Neuronal stem cell (in vitro differentiated cells): ENCODE data around the gene HDAC7.

Experiments used
- DNase-seq: peaks from one replicate; pipeline ENCODE4 v3.0.0-alpha.2; 2013; ENCODE audit warnings: low spot score
- H2AFZ ChIP-seq: one replicate; pipeline ENCODE4 v1.6.1; 2013; ENCODE audit warnings: mild to moderate bottlenecking, low read length, inconsistent platforms
- H2AK5ac ChIP-seq: 2 replicates; pipeline ENCODE4 v1.6.1; 2013; ENCODE audit warnings: low read depth, mild to moderate bottlenecking, inconsistent platforms, low read length, moderate library complexity, mixed read lengths
- H2BK120ac ChIP-seq: 2 replicates; pipeline ENCODE4 v1.6.1; 2013; ENCODE audit warnings: low read depth, mild to moderate bottlenecking, inconsistent platforms, low read length, moderate library complexity, mixed read lengths
- H2BK12ac ChIP-seq: one replicate; pipeline ENCODE4 v1.6.1; 2013; ENCODE audit warnings: low read length, inconsistent platforms
- H2BK15ac ChIP-seq: 2 replicates; pipeline ENCODE4 v1.6.1; 2013; ENCODE audit warnings: mild to moderate bottlenecking, low read length, inconsistent platforms, mixed read lengths
- H2BK5ac ChIP-seq: one replicate; pipeline ENCODE4 v1.6.1; 2013; ENCODE audit warnings: inconsistent platforms, mild to moderate bottlenecking, low read length, moderate library complexity
- H3K14ac ChIP-seq: one replicate; pipeline ENCODE4 v1.6.1; 2013; ENCODE audit warnings: low read length, inconsistent platforms
- H3K18ac ChIP-seq: 2 replicates; pipeline ENCODE4 v1.6.1; 2013; ENCODE audit warnings: low read length, inconsistent platforms
- H3K23ac ChIP-seq: 2 replicates; pipeline ENCODE4 v1.6.1; 2013; ENCODE audit warnings: low read depth, mild to moderate bottlenecking, mixed read lengths, low read length, inconsistent platforms; ENCODE audit not compliant: poor library complexity
- H3K27ac ChIP-seq: replicated peaks from 3 replicates; pipeline ENCODE4 v1.5.1; 2013; ENCODE audit warnings: low read length, inconsistent platforms
- H3K27me3 ChIP-seq, 3 experiments: 2 replicates each; pipeline ENCODE4 v1.6.1; 2013; ENCODE audit warnings: low read length in 3 of 3, mild to moderate bottlenecking in 2 of 3, inconsistent platforms in 1 of 3, low read depth in 1 of 3, mixed read lengths in 1 of 3, moderate library complexity in 1 of 3; ENCODE audit not compliant: control insufficient read depth in 3 of 3, insufficient read depth in 3 of 3
- H3K36me3 ChIP-seq, 2 donors: replicated peaks in 1 of 2; 2 replicates each; pipeline ENCODE4 v1.6.1; 2013; ENCODE audit warnings: low read length in 2 of 2; ENCODE audit not compliant: control insufficient read depth in 2 of 2, insufficient read depth in 2 of 2
- H3K4ac ChIP-seq: 2 replicates; pipeline ENCODE4 v1.6.1; 2013; ENCODE audit warnings: inconsistent platforms, mild to moderate bottlenecking, low read length, moderate library complexity
- H3K4me1 ChIP-seq, 2 donors: 1 replicate in 1 of 2; 2 replicates in 1 of 2; pipeline ENCODE4 v1.6.1; 2013; ENCODE audit warnings: low read length in 2 of 2, low read depth in 1 of 2; ENCODE audit not compliant: control insufficient read depth in 2 of 2, insufficient read depth in 1 of 2
- H3K4me2 ChIP-seq: one replicate; pipeline ENCODE4 v1.6.1; 2013; ENCODE audit warnings: mild to moderate bottlenecking, low read length, inconsistent platforms; ENCODE audit not compliant: insufficient read depth, poor library complexity, severe bottlenecking
- H3K4me3 ChIP-seq, 2 donors: 2 replicates each; pipeline ENCODE4 v1.5.1; 2013; ENCODE audit warnings: low read length in 2 of 2, mild to moderate bottlenecking in 2 of 2, inconsistent platforms in 1 of 2, moderate library complexity in 1 of 2
- H3K79me1 ChIP-seq: one replicate; pipeline ENCODE4 v1.6.1; 2013; ENCODE audit warnings: low read depth, mild to moderate bottlenecking, inconsistent platforms, low read length, moderate library complexity
- H3K9ac ChIP-seq: one replicate; pipeline ENCODE4 v1.6.1; 2013; ENCODE audit warnings: mild to moderate bottlenecking, low read depth, low read length, inconsistent platforms; ENCODE audit not compliant: poor library complexity
- H3K9me3 ChIP-seq, 2 donors: replicated peaks in 1 of 2; 2 replicates each; pipeline versions ENCODE3 to v1.6.1; 2013; ENCODE audit warnings: low read length in 2 of 2, mild to moderate bottlenecking in 2 of 2, inconsistent platforms in 1 of 2, low read depth in 1 of 2, mixed read lengths in 1 of 2, moderate library complexity in 1 of 2; ENCODE audit not compliant: control insufficient read depth in 2 of 2, insufficient read depth in 1 of 2
- H4K8ac ChIP-seq: one replicate; pipeline ENCODE4 v1.6.1; 2013; ENCODE audit warnings: low read depth, mild to moderate bottlenecking, inconsistent platforms, low read length, moderate library complexity
- H4K91ac ChIP-seq: one replicate; pipeline ENCODE4 v1.6.1; 2013; ENCODE audit warnings: low read length, low read depth, mild to moderate bottlenecking, inconsistent platforms; ENCODE audit not compliant: poor library complexity
- WGBS, 2 donors: extraction: QIAGEN DNeasy Blood & Tissue Kit; methylation state at CpG; one replicate each; pipeline ENCODE4 v1.1.7; 2013; ENCODE audit warnings: missing lambda C conversion rate in 2 of 2, mixed read lengths in 1 of 2; ENCODE audit not compliant: insufficient read length in 2 of 2, insufficient replicate concordance in 1 of 2; ENCODE audit errors: extremely low coverage in 2 of 2; 5-methylcytosine and 5-hydroxymethylcytosine counted together

Gene HDAC7

DNA sequence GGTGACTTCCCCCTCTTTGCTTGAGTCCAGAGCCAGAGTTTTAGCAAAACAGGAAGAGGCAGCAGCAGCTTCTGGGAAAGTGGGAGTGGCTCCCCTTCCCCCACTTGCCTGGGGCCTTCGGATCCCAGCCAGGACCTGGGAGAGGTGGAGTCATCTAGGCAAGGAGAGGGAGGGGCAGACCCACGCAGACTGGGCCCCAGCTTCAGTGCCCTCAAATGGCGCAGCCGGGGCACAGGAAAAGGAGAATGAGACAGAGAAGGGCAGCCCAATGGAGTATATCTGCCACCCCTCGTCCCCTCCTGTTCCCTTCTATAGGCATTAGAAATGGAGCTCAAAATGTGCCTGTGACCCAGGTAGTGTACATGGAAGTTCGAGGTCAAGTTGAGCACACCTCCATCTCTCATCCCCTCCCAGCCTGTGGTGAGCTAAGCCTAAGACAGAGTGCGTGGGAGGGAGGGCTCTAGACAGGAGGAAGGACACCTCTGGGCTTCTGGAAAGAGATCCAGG is 9.3 kb upstream of the HDAC7 start:
- H4K91ac ChIP-seq = no peak overlapping the region
- WGBS, 2 donors = no CpG with 5 or more reads among the region's 7 CpGs
- H2BK12ac ChIP-seq = no peak overlapping the region
- no peak overlapping the region for H3K27ac ChIP-seq
- no peaks in the 10 kb centered on the region for H3K36me3 ChIP-seq
- no peak overlapping the region for H2BK5ac ChIP-seq
- no peak for DNase-seq
- H3K27me3 ChIP-seq = no peaks in the 10 kb centered on the region
- H2BK15ac ChIP-seq = no peak overlapping the region
- H3K4ac ChIP-seq = no peak overlapping the region
- peak overlapping the region; percentile 23 for H2AK5ac ChIP-seq
- no peak overlapping the region for H3K4me2 ChIP-seq
- no peaks in the 10 kb centered on the region for H3K79me1 ChIP-seq
- H3K14ac ChIP-seq = no peak overlapping the region
- H3K23ac ChIP-seq = peak overlapping the region; percentile 78
- H3K18ac ChIP-seq = peak overlapping the region; percentile 71
- H3K4me1 ChIP-seq = peaks cover 13% of the 10 kb centered on the region in 2 donors
- no peak overlapping the region for H3K9ac ChIP-seq
- no peak overlapping the region for H2BK120ac ChIP-seq
- H2AFZ ChIP-seq = peak overlapping the region; percentile 91
- no peaks in the 10 kb centered on the region for H3K9me3 ChIP-seq
- H4K8ac ChIP-seq = no peak overlapping the region
- H3K4me3 ChIP-seq = no peak overlapping the region

DNA sequence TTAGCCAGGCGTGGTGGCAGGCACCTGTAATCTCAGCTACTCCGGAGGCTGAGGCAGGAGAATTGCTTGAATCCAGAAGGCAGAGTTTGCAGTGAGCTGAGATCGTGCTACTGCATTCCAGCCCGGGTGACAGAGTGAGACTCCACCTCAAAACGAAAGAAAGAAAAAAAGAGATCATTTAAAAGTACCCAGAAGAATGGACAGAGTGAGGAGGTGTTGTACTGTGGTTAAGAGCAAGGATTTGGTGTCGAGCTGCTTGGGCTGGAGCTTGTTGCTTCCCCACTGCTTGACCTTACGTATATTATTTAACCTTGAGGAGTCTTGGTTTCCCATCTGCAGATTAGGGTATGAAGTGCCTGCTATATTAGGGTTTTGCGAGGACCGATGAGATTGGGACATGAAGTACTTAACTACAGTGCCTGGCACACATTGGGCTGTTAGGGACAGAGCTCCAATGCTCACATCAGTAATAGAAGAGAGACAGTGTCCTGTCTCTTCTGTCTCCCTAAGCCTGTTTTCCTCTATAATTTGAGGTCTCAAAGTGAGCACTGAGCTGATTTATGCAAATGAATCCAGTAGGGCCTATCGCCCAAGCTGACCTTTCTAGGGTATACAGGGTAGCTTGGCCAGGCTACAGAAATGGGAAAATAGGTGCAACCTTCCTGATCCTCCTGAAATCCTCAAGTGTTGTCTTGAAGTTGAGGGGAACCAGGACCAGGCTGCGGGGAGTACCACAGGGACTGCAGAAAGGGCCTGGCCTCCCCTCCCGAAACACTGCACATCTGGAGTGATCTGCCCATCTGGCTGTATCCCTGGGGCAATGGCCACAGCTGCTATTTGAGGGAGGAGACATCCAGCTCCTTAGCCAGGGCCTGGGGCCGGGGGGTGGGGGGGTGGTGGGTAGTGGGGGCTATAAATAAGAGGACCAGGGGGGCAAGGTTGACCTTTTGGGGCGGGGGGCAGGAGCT is 8.6 kb upstream of the HDAC7 start:
- no CpG with 5 or more reads among the region's 14 CpGs for WGBS, 2 donors
- Histone ChIP-seq H3K18ac (no peak overlapping the region), H3K23ac (no peak overlapping the region), H2BK120ac (no peak overlapping the region), H3K4me2 (no peak overlapping the region), H3K79me1 (no peaks in the 10 kb centered on the region), H3K9me3 (no peaks in the 10 kb centered on the region), H2AFZ (peak overlapping the region; percentile 91), H3K4me3 (no peak overlapping the region), H3K9ac (no peak overlapping the region), H2BK12ac (no peak overlapping the region), H4K91ac (no peak overlapping the region), H3K4ac (no peak overlapping the region), H2AK5ac (no peak overlapping the region), H3K4me1 (peaks cover 13% of the 10 kb centered on the region in 2 donors), H2BK5ac (no peak overlapping the region), H3K27ac (no peak overlapping the region), H4K8ac (peak overlapping the region; percentile 98), H3K14ac (no peak overlapping the region), H3K27me3 (no peaks in the 10 kb centered on the region), H3K36me3 (no peaks in the 10 kb centered on the region), H2BK15ac (peak overlapping the region; percentile 54)
- no peak for DNase-seq

DNA sequence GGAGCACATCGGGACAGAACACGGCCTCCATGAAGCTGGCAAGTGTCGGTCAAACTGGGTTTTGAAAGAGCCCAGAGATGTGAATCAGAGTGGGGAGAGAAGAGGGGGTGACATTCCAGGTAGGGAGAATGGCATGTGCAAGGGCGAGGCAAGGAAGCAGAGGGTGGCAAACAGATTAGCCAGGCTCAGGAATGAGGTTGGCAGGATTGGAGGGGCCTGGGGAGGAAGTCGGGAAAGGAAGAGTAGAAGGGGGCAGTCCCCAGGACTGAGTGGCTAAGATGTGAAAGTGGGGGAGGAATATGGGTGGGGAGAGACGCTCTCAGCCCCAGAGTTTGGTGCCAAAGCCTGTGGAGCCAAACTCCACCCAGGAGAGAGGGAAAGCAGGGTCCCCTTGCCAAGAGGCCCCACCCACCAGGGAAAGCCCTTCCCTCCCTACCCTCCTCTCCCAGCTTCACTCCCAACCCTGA is 5.5 kb upstream of the HDAC7 start:
- H3K4ac ChIP-seq = no peak overlapping the region
- no peak overlapping the region for H3K4me2 ChIP-seq
- DNase-seq = no peak
- no peak overlapping the region for H2AFZ ChIP-seq
- H3K9me3 ChIP-seq = no peaks in the 10 kb centered on the region
- no peak overlapping the region for H4K91ac ChIP-seq
- peaks cover 31 to 36% of the 10 kb centered on the region in 2 donors for H3K4me1 ChIP-seq
- no peak overlapping the region for H3K4me3 ChIP-seq
- H2AK5ac ChIP-seq = peak overlapping the region; percentile 20
- no peak overlapping the region for H3K23ac ChIP-seq
- no CpG with 5 or more reads among the region's 6 CpGs for WGBS, 2 donors
- H3K18ac ChIP-seq = peak overlapping the region; percentile 17
- no peak overlapping the region for H3K9ac ChIP-seq
- H2BK15ac ChIP-seq = no peak overlapping the region
- no peak overlapping the region for H4K8ac ChIP-seq
- no peak overlapping the region for H3K27ac ChIP-seq
- no peak overlapping the region for H2BK5ac ChIP-seq
- peak overlapping the region; percentile 11 for H2BK12ac ChIP-seq
- H3K36me3 ChIP-seq = no peaks in the 10 kb centered on the region
- H2BK120ac ChIP-seq = no peak overlapping the region
- no peak overlapping the region for H3K14ac ChIP-seq
- no peaks in the 10 kb centered on the region for H3K27me3 ChIP-seq
- peaks cover under 1% of the 10 kb centered on the region for H3K79me1 ChIP-seq

DNA sequence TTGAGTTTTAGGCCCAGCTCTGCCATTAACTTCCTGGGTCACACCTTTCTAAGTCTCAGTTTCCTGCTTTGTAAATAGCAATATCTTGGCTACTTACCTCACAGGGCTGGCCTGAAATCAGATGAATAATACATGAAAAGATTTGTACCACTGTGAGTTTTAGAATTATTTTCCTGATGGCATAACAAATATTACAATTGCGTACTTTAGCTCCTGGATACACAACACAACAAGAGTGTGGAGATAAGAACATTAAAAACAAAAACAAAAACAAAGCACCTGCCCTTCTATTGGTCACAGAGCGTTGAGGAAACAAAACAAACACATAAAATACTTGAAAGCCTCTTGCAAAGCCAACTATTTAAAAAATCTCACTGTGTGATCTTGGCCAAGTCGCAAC is 4.9 kb upstream of the HDAC7 start:
- Histone ChIP-seq H3K36me3 (no peaks in the 10 kb centered on the region), H2BK5ac (no peak overlapping the region), H3K14ac (no peak overlapping the region), H3K23ac (no peak overlapping the region), H3K79me1 (peaks cover 4% of the 10 kb centered on the region), H2AFZ (no peak overlapping the region), H2BK12ac (no peak overlapping the region), H2AK5ac (no peak overlapping the region), H3K9me3 (no peaks in the 10 kb centered on the region), H3K4me2 (no peak overlapping the region), H3K4me3 (no peak overlapping the region), H3K27ac (no peak overlapping the region), H3K9ac (no peak overlapping the region), H2BK120ac (no peak overlapping the region), H4K8ac (no peak overlapping the region), H3K4me1 (peaks cover 33 to 36% of the 10 kb centered on the region in 2 donors), H3K4ac (no peak overlapping the region), H3K27me3 (no peaks in the 10 kb centered on the region), H2BK15ac (no peak overlapping the region), H4K91ac (no peak overlapping the region), H3K18ac (no peak overlapping the region)
- DNase-seq = no peak
- WGBS, 2 donors = no CpG with 5 or more reads among the region's 3 CpGs
